Stimulated activated CD4-positive, alpha-beta T cell treated with anti-CD3 and anti-CD28 coated beads, Interleukin-15, amount 100 ng/mL, for 1 hour (primary cell): ENCODE measurements around the gene MAS1L.

Experiments used
- DNase-seq, 2 donors: peaks; one replicate each; pipeline ENCODE4 v3.0.0-alpha.2; 2020; ENCODE audit warnings: low read depth in 1 of 2, low spot score in 1 of 2

The MAS1L gene, protein sequence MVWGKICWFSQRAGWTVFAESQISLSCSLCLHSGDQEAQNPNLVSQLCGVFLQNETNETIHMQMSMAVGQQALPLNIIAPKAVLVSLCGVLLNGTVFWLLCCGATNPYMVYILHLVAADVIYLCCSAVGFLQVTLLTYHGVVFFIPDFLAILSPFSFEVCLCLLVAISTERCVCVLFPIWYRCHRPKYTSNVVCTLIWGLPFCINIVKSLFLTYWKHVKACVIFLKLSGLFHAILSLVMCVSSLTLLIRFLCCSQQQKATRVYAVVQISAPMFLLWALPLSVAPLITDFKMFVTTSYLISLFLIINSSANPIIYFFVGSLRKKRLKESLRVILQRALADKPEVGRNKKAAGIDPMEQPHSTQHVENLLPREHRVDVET

DNA sequence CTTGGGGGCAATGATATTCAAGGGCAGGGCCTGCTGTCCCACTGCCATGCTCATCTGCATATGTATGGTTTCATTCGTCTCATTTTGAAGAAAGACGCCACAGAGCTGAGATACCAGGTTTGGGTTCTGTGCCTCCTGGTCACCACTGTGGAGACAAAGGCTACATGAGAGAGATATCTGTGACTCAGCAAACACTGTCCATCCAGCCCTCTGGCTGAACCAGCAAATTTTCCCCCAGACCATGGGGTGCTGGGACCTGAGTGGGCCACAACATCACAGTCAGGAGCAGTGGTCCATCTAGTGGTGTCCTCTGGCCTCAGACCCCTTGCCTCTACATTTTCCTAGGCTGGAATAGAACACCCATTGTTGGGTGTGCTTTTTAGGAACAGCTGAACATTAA is at the start of gene MAS1L:
MAS1L (minus strand) TSS at position 297 of the 400 bp plus-strand sequence; CDS start at position 243, 54 bp downstream.
- DNase-seq, result no peak

DNA sequence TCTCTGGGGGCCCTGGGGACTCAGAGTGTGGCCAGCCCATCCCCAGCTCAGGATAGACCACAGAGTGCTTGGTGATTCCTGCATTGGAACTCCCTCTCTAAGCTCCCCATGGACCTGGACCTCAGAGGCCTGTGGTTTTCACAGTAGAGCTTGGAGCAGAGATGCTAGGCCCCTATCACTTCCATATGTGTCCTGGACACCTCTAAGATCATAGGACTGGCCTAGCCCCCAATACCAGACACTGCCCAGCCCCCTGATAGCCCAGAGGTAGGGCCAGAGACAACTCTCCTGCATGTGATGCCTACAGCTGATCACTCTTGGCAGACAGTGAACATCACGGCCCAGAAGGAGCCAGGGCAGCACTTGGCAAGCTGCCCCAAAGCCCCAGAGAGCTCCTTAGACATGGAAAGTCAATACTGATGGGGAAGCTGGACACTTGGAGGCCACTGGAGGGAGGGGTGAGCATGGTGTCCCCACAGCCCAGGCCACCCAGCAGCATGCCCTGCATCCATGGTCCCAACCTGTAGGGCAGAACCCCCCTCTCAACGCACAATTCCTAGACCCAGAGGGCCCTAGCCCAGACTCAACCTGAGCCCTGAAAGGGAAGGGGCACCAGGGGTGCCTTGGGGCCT is 44.7 kb upstream of the MAS1L start:
- no peak for DNase-seq

DNA sequence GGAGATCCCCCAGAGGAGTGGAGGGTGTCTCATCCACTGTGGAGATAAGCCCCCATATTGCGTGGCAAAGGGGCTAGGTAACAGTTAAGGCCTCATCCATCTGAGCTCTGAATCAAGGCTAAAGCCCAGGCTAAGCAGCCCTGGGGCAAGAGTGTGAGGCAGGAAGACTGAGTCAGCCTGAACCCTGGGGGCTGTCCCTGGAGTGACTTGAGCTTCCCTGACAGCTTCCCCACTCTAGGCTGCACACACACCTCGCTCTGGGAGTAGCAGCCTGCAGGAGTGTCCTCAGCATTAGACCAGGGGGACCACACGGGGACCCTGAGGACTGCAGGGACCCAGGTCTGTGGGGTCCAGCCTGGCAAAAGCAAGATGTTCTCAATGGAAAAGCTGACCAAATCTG is 43.9 kb upstream of the MAS1L start:
- no peak for DNase-seq

DNA sequence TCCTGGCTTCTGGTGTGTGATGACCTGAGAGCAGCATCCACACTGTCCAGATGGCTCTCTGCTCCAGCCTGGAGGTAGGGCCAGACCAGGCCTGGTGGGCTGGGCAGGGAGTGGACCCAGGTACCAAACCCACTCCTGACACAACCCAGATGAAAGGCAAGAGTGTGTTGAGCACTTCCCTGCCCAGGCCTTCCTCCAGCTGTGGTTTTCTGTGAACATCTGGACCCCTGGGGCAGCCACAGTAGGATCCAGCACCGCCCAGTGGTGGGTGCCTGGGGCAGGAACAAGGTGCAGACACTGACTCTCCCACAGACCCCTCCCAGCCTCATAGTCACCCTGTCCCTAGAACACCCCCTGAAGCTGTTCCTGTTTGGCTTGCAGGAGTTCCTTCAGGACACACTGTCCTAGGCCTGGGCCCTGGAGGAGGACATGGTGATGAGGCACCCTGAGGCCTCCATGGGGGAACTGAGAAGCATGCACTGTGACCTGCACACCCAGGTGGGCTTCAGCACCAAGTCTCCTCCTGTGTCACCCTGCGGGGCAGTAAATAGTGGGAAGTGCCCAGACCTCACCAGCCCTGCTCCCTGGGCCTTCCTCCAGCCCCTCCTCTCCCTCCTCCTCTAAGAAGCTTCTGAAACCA is 43.0 kb upstream of the MAS1L start:
- DNase-seq, result no peak

DNA sequence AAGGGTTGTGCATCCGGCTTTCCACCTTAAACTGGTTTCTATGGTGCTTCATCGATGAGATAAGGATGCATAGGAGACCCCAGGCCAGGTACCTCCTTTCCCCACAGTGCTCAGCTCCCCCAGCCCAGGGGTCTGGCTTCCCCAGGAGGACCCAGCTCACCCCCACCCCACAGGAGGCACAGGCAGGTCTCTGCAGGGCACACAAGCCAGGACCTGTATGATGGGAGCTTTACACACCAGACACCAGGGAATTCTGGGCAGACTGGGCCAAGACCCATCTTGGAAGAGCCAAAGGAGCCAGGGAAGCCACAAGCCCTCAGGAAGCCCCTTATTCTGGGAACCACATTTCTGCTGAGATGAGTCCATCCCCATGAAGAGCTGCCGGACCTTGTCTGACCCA is 42.2 kb upstream of the MAS1L start:
- no peak for DNase-seq

DNA sequence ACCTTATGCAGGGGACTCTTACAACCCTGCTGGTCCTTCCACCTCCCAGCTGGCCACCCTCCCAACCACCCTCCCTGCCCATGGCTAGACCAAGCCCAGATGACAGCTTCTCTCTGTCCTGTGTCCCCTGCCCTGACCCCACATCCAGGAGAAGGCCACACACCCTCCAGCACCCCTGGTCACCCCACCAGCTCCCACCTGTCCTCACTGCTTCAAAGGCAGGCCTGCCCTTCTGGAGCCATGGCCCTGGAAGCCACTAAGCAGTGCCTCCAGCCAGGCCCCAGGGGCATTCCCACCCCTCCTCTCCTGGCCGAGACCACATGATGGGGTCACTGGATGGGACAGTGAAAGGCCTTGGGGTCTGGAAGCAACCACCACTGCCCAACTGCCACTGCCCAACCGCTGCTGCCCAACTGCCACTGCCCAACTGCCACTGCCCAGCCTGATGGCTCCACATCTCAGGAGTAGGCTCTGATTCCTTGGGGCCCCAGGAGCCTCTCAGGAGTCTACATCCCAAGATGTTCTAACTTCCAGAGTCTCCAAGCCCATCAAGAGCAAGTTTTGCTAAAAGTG is 41.3 kb upstream of the MAS1L start:
- no peak for DNase-seq

DNA sequence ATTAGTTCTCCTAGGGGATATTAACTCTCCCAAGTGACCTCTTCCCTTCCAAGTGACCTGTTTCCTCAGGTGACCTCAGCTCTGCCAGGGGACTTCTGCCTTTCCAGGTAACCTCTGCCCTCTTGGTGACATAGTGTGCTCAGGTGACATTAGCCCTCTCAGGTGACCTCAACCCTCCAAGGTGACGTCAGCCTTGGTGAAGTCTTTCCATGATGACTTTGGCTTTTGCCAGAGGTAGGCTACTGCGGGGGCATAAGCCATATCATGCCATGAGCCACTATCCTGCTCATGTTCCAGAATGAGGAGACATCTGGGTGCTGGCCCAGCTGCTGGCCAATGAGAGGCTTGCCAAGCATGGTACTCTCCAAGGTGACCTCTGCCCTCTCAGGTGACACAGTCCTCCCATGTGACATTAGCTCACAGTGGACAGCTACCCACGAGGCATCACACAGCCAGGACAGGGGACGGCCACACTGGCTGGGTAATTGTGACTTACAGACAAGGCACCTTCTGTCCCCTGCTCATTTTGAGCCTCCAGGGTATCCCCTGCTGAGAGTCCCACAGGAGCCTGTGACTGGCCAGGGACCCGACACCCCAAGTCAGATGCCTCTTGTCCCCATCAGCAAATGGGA is 40.7 kb upstream of the MAS1L start:
- no peak for DNase-seq

DNA sequence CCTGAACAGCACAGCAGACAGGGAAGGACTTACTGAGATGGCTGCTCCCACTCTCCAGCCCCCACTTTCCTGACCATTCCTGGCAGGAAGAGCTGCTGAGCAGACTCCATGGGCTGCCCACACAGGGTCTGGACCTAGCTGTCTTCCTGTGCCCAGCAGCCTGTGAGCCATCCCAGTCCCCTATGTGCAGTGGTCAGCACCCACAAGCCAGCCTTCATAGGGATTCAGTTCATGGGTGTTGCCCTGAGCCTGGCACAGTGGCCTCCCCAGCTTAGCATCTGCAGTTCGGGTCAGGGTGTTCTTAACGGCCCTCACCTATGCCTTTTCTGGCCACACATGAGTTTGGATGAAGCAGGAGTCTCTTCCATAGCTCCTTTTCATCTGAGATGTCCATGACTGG is 39.8 kb upstream of the MAS1L start:
- DNase-seq, result no peak

DNA sequence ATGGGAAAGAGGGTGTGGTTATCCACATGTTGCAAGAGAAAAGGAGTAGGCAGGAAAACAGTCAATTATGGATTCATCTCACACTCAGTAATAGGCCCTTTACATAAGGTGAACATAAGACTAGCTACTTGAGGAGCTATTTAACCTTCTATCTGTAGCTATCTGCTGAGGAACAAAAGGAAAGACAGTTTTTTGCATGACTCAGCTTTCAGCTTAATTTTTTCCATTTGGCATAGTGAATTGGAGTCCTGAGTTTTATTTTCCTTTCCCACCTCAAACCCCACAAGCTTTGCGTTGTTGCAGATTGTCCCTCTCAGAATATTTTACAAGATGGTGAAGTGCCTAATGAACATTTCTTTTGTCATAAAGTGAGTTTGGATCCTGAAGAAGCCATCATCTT is 39.4 kb upstream of the MAS1L start:
- DNase-seq, result no peak

DNA sequence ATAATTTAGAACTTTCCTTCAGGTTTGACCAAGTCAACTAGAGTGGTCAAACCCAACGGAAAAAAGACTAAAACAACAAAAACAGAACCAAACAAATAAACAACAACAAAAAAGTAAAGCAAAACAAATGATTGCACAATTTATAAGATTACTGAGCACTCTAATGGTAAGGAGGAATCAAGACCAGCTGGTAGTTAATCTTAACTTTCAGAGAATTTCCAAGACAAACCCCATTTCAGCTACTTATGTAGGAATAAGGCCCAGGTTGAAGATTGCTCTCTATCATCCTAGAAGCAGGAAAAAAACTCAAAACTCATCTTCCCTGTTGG is 37.5 kb upstream of the MAS1L start:
- DNase-seq, result no peak

DNA sequence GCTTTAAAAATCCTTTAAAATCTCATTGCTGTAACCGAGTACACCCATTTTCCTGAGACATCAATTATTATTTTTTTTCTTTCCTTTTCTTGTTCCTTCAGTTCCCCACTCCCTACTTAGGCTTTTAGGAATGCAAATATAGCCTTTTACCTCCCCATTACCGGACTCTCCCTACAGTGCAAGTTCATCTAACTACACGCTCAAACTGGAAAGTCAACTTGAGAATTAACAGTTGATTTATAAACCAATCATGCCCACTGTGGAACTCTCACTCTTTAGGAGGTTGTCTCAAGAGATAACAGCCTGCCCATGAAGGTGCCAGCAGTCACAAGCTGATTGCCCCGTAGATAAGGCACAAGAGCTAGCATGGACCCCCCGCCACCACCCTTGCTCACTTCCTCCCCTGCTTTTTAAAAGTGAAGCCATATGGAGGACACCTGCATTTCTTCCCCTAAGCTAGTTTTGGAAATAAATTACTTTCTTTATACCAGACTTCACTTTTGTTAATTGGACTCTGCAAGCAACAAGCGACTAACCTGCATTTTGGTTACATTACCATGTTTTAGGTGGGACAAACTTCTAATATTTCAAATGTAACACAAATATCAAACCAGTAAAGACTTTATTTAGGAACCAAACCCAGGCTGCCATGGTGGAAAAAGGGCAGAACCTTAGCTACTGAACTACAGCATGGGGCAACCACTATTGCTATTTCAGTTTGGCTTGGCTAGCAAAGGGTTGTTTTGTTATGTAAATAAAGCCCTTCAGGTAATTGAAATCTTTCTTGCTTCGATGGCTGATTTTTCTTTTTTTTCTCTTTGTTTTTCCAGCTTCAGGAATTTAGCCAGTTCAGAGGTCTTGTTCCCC is 36.9 kb upstream of the MAS1L start:
- DNase-seq, result no peak

DNA sequence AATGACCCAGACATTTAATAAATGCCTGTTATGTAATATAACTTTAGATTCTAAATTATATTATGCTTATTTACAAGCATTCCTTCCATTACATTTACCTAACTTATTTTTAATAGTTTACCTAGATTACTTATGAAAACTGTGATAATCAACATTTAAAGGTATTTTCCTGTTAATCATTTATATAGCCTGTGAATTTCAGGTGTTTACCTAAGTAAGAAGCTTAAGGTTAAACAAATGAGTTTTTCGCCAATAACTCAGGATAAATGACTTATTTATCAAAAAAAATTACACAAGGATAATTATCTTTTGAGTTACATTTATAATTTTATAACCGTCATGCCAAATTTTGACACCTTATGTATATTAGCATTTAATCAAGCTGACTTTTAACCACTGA is 36.3 kb upstream of the MAS1L start:
- no peak for DNase-seq

DNA sequence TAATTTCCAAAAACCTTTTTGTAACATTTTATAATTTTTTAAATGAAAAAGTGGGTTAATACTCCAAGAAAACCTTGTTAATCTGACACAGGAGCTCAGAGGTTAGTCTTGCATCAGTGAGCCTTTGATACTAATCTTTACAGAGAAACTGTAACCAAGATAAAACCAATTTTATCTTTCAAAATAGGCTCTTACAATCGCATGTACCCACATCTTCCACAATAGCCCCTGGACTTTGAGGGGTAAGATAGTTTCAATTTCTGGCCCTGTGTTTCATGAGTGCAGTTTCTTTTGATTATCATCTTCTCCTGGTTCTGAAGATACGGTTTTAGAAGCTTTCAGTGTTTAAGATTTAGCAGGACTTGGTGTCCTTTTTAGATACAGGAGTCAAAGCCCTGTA is 34.5 kb upstream of the MAS1L start:
- DNase-seq, result no peak

DNA sequence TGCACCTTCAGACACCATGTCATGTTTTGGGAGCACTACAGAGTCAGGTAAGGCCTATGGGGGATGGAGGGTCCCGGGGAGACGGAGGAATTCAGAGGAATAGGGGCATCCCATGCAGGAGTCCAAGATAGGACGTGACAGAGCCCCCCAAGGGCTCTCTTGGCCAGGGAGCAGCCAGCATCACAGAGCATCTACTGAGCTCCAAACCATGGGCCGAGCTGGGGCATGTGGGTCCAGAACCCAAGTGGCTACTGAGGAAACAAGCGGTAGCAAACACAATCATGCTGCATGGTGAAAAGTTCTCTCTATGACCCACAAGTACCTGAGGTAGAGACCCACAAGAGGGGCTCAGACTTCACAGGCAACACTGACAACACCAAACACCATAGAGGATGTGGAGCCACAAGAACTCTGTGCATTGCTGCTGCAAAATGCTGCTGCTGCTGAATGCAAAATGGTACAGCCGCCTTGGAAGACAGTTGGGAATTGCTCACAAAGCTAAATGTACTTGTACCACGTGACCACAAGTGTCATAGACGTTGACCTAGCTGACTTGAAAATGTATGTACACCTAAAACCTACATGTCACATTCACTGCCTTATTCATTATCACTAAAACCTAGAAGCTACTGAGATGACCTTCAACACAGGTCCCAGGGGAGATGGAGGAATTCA is 33.4 kb upstream of the MAS1L start:
- DNase-seq, result no peak

DNA sequence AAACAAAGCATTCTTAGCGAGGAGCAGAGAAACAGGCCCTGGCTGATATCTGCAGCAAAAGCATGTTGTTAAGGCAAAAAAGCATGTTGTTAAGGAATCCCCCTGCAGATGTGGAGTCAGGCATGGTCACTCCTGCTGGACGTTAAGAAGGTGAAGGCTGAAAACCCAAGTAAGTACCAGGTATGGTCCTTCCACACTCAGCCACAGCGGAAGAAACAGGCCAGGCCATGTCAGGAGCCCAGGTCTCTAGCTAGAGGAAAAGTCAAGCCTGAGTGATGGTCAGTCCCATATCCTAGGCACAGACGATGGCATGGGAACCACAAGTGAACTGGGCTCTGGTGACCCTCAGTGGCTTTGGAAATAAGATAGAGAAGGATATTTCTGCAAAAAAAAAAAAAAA is 32.5 kb upstream of the MAS1L start:
- DNase-seq, result no peak

DNA sequence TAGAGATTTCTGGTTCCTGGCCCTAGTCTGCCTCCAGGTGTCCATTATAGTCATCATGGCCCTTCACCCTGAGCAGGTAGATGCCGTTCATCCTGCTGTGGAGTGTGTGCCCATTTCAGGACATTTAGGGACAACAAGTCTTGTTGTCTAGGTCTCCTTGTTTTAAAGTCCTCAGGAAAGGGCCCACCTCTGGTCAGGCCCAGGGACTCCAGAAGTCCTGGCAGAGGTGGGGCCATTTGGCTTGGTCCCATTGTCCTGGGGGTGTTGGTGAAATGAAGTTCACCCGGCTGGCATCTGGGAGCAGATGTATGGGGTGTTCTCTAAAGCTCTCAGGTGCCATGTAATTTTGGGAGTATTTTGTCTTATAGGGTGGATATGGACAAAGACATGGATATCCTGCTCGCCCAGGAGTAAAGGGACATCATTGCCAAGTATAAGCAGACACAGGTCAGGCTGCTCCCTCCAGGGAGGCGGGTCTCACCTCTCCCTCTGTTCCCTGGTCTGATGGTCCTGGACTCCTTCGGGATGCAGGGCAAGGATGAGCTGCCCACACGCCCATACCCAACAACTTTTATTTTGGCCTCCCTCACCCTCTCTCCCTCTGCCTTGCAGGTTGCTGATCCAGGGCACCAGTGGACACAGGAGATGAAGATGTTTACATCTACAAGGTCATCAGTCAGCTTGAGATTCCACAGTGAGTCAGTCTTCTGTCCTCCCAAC is 31.7 kb upstream of the MAS1L start:
- no peak for DNase-seq

DNA sequence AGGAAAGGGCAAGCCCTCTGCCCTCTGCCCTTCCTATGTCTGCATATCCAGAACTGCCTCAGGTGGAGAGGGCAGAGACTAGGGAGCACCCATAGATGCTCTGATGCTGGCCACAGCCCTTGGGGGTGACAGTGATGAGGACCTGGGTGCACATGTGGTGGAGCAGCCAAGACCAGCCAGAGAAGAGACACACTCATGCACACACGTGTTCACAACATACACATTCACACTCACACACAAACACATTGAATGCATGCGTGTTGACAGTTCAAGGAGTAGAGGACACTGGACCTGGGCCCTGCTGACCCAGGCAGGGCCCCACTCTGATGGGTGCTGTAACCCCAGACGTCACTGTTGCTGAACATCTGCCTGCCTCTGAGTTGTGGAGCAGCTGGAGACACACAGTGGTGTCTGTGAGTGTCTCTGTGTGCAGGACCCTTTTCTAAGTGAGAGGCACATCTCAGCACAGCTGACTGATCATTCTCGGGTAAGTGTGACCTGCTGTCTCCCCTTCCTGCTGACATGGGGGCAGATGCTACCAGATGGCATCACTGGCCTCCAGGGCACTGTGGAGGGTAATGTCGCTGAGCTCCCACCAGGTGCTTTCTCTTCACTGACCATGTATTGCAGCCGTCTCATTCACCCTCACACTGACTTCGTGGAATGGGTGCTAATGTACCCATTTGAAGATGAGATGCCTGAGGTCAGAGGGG is 30.1 kb upstream of the MAS1L start:
- DNase-seq, result no peak

DNA sequence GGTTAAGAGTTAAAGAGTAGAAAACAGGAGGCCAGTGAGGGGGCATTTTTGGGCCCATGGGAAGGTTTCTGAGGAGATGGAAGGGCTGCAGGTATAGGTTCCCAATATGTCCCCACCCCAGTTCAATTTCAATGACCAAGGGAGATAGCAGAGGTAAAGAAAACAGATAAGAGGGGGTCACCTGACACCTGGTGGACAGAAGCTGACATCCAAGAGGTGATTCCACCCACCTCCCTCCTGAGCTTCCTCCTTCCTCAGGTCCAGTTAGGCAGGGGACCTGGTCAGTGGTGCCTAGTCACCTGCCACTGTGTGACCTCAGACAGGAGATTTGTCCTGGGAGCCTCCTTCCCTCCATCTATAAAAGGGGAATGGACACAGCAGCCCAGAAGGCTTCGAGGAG is 29.5 kb upstream of the MAS1L start:
- DNase-seq, result no peak

DNA sequence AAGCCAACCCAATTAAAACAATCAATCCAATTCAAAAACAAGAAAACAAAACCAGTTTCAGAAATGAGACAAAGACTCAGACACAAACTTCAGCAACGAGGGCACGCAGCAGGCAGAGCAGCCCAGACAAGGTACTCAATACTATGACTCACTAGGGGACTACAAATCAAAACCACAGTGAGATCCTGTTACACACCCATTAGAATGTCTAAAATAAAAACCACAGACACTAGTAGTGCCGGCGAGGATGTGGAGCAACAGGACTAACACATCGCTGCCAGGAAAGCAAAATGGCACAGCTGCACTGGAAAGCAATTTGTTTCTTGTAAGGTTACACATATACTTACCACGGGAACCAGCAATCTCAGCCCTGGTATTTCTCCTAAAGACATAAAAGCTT is 28.4 kb upstream of the MAS1L start:
- no peak for DNase-seq
